Stimulated activated CD4-positive, alpha-beta T cell treated with anti-CD3 and anti-CD28 coated beads, Interleukin-4, amount 100 ng/mL, for 24 hours (primary cell): ENCODE results near the gene INPP5J.
"Not testable (repeated sequence)": the region's sequence is repeated elsewhere in the genome, so short reads cannot be mapped to it uniquely, and the experiment has no call there.

Source experiments
- DNase-seq: peaks from one replicate; pipeline ENCODE4 v3.0.0-alpha.2; 2020

The INPP5J gene

DNA sequence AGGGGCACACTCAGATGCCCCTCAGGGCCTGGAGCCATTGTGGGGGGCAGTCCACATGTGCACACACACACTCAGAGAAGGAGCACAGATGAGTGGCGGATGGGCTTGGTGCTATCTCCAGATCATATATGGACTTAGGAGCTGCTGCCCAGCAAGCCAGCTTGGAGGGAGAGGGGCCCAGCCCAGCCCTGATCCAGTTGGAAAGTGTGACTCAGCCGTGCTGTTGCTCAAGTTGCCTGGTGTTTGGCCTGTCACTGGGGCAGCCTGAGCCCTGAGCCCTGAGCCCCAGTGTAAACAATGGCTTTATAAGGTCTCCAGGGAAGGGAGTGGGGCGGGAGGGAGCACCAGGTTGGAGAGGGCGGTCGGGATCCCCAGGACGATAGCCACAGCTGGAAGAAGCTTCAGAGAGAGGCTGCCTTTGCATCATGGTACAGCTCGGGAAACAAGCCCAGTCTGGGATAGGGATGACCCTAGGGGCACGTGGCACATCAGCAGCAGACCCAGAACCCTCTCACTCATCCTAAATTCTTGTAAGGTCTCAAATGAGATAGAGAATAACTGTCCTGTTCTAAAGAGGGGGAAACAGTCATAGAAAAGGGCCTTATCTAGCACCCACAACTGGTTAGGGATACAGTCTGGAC, 20.2 kb upstream of the INPP5J start:
- no peak for DNase-seq

DNA sequence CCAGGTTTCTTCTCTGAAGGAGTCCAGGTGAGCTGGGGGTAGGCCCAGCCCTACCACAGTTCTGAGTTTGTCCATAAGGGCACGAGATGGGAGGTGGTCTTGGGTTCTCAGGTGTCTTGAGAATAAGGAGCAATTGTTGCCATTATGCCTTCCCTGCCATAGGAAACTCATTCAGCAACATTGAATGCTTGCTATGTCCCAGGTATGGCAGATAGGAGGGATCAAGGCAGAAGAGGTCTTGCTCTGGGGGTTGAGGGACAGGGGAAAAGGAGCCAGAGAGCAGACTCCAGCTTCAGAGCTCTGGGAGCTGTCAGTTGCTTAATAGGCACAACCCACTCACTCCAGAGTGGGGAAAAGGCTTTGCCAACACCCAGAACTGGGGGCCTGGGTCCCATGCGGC, 19.7 kb upstream of the INPP5J start:
- DNase-seq, result no peak

GRCh38 chr22:31103899-31104694, 18.7 kb upstream of the INPP5J start:
- no peak for DNase-seq

DNA sequence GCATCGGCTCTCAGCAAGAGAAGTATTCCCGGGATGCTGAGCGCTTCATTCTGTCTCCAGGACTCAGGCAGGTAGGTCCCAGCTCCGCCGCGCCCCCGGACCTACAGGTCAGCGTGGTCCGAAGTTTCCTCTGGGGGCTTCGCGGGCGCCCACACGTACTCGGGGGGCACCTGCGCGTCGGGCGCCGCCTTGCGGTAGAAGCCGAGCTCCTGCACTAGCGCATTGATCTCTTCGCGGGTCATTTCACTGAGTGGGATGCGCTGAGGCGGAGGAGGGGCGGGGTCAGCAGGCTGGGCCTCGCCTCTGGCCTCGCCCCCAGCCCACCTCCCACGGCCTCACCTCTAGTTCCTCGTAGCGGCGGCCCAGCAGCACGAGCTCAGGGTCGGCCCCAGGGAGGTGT, 17.9 kb upstream of the INPP5J start:
- no peak for DNase-seq

DNA sequence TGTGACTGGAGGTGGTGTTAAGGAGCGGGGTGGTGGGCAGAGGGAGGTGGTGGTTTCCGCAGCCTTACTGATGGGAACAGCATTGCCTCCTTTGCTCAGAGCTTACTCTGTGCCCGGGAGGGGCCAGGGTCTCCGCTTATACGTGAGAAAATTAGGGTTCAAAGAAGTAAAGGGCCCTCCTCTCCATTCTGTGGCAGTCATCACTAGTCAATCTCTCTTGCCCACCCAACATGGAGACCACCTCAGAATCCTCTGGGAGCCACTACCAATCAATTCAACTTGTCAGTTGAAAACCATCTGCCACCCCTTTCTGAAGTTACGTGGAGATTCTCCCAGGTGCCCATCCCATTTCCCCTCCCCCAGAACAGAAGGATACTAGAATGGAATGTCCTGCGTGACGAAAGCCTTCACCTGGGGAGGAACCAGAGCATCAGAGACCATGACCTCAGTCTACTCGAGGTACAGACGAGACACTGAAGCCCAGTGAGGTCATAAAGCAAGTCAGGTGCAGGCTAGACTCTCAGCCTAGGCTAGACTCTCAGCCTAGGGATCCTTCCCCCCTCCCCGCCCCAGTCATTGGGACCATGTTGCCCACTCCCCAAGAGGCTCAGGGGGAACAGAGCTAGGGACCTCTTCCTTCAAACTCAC, 17.4 kb upstream of the INPP5J start:
- no peak for DNase-seq

DNA sequence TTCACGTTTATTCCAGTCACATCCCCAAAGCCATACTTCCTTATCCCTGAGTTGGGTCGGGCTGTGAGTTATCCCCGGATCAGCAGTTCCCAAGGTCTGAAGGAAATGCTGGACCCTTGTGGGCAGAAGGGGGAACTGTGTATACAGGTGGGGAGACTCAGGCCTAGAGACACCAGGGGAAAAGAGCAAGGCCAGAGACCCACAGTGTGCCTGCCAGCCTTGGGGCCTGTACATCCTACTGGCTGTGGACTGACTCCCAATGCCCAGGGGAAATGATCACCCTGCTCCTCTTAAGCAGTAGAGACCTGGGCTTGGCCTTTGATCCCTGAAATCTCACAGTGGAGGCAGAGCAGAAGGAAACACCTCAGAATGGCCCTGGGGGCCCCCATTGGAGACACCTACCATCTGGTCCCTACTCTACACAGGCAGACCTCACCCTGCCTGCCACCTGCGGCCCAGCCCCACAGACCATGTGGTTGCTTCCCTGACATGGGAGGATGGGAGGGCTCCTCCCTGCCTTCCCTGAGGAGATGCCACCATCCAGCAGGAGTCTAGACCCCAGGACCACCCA, 16.7 kb upstream of the INPP5J start:
- DNase-seq, result no peak

GRCh38 chr22:31106731-31107177, 16.0 kb upstream of the INPP5J start:
- no peak for DNase-seq

GRCh38 chr22:31107178-31107893, 15.4 kb upstream of the INPP5J start, which contains the start of gene SELENOM:
Gene SELENOM, minus strand, starts transcription at chr22:31107568. Its CDS starts 63 bp downstream, at chr22:31107505.
- peak; percentile 89 for DNase-seq

DNA sequence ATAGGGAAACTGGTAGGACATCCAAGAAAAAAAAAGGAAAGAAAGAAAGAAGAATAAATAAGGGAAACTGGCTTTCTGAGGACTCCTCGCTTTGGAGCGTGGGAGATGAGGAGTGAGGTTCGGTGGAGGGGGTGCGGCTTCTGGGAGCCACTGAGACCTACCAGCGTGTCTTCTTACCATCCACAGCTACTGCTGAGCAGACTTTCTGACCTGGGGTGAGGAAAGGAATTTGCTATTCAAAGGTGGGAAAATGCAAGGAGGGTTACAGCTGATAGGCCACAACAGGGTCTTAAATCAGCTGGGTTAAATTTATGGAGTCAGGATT, 14.9 kb upstream of the INPP5J start:
- no peak for DNase-seq

DNA sequence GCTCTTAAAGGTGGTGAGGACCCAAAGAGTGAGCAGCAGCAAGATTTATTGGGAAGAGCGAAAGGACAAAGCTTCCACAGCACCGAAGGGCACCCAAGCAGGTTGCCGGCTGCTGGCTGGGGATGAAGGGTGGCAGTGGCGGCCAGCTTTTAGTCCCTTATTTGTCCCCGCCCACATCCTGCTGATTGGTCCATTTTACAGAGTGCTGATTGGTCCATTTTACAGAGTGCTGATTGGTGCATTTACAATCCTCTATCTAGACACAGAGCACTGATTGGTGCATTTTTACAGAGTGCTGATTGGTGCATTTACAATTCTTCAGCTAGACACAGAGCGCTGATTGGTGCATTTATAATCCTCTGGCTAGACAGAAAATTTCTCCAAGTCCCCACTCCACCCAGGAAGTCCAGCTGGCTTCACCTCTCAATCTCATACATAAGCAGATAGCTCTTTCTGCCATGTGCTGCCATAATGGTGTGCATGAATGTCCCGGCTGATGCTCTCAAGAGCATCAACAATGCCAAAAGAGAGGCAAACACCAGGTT, 10.1 kb upstream of the INPP5J start:
- DNase-seq, result not testable (repeated sequence)

DNA sequence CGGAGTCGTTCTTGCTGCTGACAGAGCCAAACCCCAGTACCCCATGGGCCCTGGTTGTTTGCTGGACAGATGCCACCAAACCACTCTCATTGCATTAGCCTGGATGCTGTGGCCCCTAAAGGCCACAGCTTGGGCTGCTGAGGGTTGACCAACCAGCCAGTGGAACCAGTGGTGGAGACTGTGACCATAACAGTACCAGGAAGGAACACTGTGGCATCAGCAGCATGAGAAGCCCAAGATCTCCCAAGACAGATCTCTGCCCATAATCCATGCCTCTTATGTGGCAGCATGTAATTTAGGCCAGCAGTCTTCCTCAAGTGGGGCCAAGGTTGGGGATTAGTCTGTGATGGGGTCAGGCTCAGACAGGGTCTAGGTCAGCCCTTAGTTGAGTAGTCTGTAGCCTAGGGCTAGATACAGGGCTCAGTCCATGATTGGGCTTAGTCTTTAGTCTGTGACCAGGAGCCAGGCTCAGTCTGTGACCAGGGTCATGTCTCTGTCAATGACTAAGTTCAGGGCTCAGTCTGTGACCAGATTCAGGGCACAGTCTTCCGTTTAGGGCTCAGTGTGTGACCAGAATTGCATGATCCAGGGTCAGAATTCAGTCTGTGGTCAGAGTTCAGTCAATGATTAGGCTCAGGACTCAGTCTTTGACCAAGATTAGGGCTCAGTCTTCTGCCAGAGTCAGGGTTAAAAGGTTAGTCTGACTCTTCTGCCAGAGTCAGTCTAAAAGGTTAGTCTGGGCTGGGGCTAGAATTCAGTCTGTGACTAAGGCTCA, 4.5 kb upstream of the INPP5J start:
- DNase-seq, result no peak

GRCh38 chr22:31119026-31119717, 3.6 kb upstream of the INPP5J start:
- DNase-seq, result no peak

- DNase-seq, result no peak
These were observed 2.5 kb upstream of the INPP5J start for GRCh38 chr22:31120230-31120629.

DNA sequence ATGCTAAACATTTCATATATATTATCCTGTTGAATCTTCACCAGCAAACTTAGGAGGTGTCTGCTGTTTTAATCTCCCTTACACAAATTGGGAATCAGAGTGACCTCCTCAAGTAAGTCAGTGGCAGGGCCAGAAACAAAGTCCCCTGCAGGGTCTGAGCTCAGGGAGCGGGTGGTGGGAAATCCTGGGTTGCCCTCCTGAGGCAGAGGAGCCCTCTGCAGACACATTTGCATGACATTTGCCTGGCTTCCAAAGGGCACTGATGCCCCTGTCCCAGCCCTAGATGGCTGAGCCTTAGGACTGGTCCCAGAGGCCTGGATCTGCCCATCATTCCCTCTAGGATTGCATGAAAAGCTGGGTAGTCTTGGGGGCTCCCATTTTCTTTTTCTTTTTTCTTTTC, 2.1 kb upstream of the INPP5J start:
- DNase-seq, result no peak

GRCh38 chr22:31121403-31121802, 1.4 kb upstream of the INPP5J start:
- no peak for DNase-seq

DNA sequence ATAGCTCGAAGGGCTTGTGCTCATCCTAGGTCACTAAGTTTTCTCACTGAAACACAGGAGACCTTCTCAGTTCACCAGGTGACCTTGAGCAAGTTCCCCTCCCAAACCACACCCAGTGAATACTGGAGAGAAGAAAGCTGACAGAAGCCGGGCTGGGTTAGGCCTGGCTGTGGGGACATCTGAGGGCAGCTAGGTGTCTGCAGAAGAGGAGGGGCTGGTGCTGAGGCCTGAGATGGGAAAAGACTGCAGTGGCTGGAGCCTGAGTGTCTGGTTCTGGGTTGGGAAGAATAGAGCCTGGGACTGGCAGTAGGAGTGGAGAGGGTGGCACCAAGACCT, 602 bp upstream of the INPP5J start:
- DNase-seq, result no peak

- DNase-seq, result no peak
These were observed 481 bp downstream of the INPP5J start for GRCh38 chr22:31123292-31123602.

GRCh38 chr22:31124290-31124689, 1.5 kb downstream of the INPP5J start:
- DNase-seq, result no peak

DNA sequence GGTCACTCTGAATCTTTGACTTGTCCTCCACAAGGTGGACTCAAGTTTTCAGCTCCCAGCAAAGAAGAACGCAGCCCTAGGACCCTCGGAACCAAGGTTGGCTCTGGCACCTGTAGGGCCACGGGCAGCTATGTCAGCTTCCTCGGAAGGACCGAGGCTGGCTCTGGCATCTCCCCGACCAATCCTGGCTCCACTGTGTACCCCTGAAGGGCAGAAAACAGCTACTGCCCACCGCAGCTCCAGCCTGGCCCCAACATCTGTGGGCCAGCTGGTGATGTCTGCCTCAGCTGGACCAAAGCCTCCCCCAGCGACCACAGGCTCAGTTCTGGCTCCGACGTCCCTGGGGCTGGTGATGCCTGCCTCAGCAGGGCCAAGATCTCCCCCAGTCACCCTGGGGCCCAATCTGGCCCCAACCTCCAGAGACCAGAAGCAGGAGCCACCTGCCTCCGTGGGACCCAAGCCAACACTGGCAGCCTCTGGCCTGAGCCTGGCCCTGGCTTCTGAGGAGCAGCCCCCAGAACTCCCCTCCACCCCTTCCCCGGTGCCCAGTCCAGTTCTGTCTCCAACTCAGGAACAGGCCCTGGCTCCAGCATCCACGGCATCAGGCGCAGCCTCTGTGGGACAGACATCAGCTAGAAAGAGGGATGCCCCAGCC, 2.2 kb downstream of the INPP5J start:
- DNase-seq, result no peak

- DNase-seq, result no peak
These were observed 2.9 kb downstream of the INPP5J start for GRCh38 chr22:31125521-31126117.
